GM19023 (cell line): ENCODE measurements around the gene ID2.
A peak's percentile ranks its signal among the peaks of the same experiment; 100 is the strongest.

Experiments
- ATAC-seq: cut with Tn5 transposase; IDR thresholded peaks from one replicate; pipeline ENCODE4 v1.9.1; 2021; ENCODE audit warnings: mild to moderate bottlenecking, moderate library complexity; ENCODE audit not compliant: unreplicated experiment

The ID2 gene

DNA sequence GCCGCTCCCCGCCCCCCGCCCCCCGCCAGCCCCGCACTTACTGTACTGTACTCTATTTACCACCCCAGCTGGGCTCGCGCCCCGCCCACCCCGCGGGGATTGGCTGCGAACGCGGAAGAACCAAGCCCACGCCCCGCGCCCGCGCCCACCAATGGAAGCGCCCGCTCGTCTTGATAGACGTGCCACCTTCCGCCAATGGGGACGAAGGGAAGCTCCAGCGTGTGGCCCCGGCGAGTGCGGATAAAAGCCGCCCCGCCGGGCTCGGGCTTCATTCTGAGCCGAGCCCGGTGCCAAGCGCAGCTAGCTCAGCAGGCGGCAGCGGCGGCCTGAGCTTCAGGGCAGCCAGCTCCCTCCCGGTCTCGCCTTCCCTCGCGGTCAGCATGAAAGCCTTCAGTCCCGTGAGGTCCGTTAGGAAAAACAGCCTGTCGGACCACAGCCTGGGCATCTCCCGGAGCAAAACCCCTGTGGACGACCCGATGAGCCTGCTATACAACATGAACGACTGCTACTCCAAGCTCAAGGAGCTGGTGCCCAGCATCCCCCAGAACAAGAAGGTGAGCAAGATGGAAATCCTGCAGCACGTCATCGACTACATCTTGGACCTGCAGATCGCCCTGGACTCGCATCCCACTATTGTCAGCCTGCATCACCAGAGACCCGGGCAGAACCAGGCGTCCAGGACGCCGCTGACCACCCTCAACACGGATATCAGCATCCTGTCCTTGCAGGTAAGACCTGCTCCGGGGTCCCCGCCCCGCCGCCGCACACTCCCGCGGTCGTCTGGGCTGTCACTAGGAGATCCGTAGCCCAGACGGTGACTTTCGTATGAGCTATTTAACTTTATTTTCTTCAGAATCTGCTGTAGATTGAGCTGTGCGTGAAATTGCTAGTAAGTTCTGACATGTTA, at the start of gene ID2:
Gene ID2 (plus strand): TSS at position 271 of the 907 bp plus-strand sequence. CDS start 110 bp downstream, at position 381.
- ATAC-seq, result peak; percentile 74

- no peak for ATAC-seq
These were observed 49.1 kb upstream of the ID2 start for GRCh38 chr2:8632755-8633154.

DNA sequence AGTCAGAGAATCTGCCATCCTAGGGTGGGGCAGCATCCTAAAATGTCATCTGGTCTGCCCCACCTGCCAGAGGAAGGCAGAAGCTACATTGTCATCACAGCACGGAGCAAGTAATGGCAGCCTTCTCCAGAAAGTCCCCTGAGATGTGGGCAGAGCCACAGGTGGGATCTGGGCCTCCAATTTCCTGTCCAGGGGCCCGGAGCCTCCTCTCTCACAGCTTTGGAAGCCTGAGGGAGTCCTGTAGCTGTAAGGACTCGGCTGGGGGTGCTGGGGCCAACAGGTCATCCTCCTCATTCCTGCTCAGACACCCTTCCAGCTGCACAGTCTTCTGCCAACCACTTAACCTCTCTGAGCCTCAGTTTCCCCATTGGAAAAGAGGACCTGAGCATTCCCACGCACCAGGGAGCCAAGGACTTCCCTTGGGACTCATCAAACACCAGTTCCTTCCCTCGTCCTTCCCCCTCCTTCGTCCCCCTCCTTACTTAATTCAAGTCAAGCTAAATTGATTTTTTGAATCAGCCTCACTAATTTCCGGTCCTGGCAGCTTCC, 48.6 kb upstream of the ID2 start:
- ATAC-seq, result no peak

DNA sequence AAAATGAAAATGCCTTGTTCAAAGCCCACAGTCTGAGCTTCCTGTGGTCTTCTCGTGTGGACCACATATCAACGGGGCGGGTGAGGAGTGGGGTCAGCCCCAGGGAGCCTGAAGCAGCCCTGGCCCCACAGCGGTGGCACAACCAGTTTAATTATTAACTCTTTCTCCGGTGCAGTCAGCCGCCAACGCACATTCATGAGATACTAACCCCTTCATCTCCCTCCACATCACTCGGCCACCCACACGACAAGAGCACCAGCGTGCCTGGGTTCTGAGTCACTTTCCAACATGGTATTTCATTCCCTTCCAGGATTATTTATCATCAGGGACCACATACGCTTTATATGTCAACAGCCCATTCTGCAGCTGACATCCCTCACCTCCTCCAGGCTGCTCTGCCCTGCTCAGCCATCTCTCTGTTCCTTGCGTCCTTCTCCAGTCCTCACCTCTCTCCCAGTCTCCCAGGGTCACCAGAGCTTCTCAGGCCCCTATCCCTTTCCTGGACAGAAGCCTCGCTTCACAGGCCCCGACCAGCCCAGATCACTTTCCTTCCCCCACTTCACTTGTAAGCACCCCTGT, 48.0 kb upstream of the ID2 start:
- ATAC-seq, result no peak

DNA sequence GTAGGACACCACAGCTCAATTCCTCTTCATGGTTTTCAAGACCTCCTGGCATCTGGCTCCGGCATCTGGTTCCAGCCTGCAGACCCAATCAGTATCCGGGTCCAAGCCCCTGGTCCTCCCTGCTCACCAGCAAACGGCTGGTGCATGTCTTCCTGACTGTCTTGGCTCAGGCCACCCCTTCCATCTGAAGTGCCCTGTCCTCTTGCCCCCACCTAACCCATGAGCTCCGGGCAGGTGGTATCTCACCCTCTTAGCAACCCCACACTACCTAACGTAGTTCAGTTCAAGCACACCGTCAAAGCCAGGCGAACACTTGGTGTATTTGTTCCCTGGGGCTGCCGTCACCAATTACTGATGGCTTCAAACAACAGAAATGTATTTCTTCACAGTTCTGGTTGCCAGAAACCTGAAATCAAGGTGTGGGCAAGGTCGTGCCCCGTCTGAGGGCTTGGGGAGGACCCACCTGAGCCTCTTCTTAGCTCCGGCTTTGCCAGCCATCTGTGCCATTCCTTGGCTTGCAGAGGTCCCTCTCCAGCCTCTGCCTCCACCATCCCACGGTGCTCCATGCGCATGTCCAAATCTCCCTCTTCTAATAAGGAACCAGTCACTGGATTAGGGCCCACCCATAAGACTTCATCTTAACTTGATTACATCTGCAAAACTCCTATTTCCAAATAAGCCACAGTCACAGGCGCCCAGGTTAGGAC, 47.2 kb upstream of the ID2 start:
- no peak for ATAC-seq

DNA sequence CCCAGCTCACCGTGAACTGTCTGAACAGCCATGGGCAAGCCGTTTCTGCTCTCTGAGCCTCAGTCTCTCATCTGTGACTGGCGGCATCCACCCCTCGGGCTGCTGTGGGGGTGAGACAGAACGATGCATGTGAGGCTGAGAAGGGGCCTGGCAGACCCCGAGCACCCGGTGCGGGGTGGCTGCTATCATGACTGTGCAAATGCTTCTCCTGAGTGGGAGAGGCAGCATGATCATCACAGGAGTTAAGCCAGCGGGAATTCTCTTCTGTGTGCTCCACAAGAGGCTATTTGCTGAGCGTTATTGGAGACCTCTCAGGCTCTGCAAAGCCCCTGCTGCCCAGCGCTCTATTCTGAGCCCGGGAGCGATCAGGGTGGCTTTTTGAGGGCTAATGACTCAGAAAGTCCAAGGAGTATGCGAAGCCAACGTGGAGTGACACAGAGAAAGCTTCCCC, 45.8 kb upstream of the ID2 start:
- no peak for ATAC-seq

DNA sequence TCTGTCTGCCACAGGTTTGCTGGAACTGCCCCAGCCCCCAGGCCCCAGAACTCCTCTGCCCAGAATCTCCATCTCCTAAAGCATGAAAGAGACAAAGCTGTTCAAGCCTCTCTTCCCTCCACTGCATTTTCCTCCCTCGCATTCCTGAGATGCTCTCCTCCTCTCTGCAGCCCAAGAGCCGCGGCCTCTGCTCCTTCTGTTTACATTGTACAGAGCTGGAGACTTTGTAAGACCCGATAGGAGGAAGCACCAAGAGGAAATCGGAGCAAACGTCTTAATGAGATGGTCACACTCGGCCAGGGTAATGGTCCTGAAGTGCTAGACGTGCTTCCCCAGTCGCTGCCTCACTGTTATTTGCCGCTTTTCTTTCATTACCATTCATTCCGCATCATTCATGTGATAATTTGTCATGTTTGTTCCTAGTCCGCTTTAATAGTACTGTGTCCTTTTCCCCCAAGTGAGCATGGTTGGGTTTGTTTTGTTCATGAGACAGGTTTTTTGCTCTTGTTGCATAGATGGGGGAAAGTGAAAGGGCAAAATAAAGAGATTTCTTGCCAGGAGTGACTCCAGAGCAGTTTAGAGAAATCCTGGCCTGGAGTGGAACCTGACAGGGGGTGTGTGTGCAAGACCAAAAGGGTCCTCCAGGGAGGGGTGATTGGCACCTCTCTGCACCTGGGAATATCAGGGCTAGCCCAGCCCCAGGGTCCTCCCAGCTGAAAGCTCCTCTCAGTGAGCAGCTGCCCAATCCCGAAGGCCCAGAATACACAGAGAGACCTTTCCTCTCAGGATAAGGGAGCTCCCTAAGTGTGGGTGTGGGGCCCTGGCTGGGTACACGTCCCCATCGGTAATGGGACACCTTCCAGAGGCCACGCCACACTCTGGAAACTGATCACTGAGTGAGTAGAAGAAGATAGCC, 44.9 kb upstream of the ID2 start:
- no peak for ATAC-seq

DNA sequence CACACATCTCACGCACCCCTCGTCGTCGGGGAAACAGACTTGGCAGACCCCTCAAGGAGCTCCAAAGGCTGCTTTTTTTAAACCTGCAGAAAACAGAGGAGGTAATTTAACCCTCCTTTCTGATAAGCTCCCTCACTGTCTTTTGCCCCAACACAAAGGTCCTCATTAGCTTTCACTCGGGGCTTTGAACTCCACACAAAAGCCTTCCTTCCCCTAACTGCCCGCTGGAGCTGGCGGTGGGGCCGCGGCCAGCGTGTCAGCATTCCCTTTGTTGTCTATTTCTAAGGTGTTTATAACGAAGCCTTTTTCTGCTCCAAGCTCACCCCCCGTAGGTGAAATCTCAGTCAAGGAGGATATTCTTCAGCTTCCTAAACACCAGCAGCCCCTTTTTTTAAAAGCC, 43.5 kb upstream of the ID2 start:
- no peak for ATAC-seq

DNA sequence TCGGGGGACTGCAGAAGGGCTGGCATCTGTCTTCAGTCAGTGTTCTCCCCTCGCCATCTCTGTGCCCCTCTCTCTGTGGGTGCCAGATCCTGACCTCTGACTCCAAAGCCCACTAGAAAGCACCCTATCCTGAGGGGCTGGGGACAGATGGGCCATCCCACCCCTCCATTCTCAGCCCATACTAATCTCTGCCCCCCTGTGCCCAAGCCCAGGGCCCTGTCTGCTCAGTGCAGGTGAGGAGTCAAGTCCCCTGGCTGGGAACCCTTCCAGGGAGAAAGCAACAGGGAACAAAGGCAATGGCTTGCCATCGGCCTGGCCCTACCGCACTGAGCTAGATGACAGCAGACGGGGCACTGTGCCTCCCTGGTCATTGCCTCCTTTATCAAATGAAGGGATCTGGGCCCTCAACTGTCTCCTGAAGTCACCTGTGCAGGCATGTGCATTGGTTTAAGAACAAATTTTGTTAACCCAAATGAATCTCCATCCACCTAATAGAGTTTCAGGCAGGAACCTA, 42.7 kb upstream of the ID2 start:
- ATAC-seq, result no peak

DNA sequence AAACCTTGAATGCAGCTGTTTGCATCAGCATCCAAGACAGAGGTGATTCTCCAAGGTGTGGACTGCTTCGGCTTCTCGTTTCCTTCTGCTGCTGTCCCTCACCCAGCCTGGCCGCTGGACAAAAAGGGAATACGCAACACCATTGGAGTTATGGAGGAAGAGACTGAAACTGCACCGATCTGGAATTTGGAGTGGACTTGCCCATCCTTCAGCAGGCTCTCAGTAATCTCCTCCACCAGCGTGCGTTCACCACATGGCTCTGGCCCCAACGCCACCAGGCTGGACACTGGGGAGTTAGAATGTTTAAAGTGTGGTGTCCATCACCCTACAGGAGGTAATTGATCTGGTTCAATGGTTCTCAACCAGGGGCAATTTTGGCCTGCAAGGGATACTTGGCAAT, 41.4 kb upstream of the ID2 start:
- ATAC-seq, result no peak

DNA sequence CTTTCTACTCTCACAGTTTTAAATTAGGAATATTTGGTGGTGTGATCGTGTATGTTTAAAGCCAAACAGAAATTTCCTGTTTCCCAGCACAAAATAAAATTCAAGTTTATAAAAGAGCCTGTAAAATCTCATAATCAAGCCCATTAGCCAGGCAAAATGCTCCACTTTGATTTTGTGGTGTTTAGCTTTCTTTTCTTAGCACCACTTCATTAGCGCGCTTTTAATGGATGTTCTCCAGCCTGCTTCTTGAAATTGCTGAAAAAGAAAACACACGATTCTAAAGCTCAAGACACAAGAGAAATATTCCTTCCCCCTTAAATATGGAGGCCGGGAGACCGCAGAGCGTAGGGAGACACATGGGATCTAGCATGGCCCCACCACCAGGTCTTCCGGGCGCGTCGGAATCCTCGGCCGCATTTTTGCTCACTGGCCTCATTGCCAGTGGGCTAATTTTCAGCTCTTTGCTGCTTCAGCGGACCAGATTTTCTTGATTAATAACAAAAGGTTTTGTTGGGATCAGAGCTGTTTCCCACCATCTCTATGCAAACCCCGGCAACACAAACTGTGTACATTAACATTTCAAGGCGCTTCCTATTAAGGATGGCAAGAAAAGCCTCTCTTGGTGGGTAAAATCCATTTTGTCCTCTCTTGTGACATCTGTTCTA, 40.4 kb upstream of the ID2 start:
- ATAC-seq, result no peak

DNA sequence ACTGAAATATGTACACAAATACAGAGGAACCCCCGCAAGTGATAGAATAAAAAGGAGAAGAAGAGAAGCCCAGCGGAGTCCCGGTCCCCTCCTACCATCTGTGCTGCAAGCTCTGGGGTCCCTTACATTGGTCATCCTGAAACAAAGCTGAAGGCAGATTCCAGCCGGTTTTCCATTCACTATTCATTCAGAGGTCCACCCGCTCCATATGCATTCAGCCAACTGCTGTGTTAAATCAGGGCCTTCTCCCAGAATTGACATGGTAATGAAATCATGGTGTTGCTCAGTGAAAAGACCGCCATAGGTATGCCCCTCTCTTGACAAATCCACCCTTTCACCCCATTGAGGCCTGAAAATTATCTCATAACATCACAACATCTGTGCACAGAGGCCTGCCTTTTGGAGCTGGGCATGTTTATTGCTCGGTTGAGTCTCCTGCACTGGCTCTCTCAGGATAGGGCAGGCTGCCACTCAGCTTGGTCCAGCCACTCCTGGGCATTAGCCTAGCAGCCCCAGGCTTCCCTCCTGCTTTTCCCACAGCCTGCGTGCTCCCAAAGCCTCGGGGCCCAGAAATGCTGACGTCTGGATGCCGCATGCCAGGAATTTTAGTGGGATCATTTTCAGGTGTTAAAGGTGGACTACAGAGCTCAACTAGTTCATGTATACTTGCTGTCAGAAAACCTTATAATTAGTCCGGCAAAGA, 39.3 kb upstream of the ID2 start:
- no peak for ATAC-seq

DNA sequence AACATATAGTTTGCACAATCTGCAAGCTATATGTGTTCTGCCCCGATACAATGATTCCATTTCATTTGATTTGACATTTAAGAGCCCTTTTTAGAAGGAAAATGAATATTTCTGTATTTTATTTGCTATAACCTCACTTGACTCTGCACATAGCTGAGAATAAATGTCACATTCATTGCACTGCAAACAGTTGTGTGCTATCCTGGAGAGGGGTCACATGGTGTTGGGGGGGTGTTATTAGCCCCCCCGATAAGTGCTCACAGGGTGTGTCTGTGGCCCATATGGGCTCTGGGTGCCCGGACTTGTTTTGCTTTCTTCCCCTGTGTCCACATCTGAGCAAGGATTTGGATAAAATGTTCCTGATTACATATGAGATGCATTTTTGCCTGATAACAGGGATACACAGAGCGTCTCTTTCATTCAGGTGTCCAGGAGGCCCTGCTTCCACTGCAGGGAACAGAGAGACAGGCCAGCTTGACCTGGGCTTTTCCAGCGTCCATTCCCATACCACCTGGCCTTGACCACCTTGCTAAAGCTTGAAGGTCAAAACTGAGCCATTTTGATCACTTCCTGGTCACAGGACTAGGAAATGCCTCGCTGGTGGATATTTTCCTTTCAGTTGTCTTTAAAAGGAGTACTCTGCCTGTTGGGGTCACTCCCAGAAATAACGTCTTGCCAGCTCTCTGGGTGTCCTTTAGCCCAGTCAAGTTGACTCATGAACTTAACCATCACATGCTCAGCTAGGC, 38.4 kb upstream of the ID2 start:
- no peak for ATAC-seq

DNA sequence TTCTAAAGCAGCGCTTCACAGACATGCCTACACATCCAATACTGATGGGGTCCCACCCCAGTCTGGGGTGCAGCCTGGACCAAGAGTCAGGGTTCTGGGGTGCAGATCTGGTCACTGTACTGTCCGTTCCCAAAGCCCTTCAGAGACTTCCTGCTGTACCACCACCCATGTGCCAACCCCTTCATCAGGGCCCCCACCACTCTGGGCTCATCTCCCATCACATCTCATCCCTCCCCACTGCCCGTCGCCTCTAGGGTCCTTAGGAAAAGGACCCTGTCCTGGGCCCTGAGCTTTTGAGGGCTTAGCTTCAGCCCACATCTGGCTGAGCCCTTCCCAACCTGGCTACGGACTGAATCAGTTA, 37.9 kb upstream of the ID2 start:
- ATAC-seq, result no peak

DNA sequence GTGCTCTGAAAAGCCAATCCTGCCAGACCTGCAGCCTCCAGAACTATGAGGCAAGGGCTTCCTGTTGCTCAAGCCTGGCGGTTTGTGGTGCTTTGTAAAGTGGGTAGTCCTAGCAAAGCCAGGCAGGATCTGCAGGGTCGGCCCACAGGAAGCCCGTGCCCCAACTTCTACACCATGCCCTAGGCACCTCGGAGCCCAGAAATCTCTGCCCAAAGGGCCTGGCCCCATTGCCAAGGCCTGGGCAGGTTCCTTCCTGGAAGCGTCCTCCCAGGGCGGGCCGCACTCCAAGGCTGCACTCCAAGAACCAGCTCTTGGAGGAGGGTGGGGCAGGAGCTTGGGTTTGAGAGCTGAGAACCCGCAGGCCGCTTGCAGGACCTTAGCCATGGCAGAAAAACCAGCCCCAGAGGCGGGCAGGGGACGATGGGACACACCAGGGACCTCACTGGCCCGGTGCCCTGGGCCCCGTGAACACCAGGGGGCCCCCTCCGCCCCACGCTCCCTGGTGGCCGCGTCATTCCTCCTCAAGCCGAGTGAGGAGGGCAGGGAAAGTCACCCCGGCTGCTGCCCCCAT, 37.2 kb upstream of the ID2 start:
- ATAC-seq, result no peak

GRCh38 chr2:8645176-8645831, 36.6 kb upstream of the ID2 start:
- ATAC-seq, result no peak

DNA sequence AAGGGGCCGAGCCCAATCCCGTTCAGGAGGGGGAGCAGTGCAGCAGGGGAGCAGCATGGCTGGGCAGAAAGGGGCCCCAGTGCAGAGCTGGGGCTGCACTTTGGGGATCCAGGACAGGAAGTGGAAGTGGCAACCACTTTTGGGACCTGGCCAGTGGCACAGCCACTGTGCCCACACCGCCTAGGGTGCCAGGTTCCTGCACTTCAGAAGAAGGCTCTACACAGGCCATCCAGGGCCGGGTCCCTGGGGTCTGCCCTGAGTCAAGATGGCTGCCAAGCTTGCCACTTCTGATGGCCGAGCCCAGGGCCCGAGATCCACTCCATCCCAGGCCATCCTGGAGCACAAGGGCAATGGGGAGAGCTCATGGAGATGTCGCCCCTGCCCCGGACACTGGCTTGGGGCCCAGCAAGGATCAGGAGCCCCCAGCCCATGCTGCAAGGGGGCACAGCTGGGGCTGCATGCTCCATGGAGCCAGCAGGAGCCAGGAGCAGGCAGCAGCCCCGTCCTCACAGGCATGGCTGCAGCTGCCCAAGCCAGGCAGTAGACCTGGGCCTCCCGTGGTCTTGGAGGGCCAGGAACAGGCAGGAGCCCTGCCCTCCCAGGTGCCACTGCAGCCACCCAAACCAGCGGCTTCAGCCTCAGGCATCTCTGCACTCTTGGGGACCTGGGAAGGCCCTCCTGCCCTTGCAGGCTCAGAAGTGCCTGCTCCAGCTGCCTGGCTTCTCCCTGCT, 35.0 kb upstream of the ID2 start:
- no peak for ATAC-seq
